Natural killer cell treated with Interleukin-12 subunit alpha and Interleukin-12 subunit beta and Interleukin-15 and Interleukin-18, amount 100 ng/mL, for 72 hours (primary cell): ENCODE measurements around the gene CBLN3. TPM values are rescaled to one million over a fixed set of nuclear protein-coding genes. Genes with fewer than 3 reads are reported as not detected.
A peak's percentile ranks its signal among the peaks of the same experiment; 100 is the strongest.
"Not testable (repeated sequence)": the region's sequence is repeated elsewhere in the genome, so short reads cannot be mapped to it uniquely, and the experiment has no call there.

Experiments
- ATAC-seq, 2 donors: fragments of 150-1000 bp; cut with Tn5 transposase in 1 of 2; sonication (Bioruptor Pico), chemical (Tn5 transposase) in 1 of 2; 2 replicates each; pipeline ENCODE4 v1.10.0; 2021
- DNase-seq: peaks from one replicate; pipeline ENCODE4 v3.0.0; 2022; ENCODE audit warnings: low spot score
- H3K27ac Mint-ChIP-seq, 2 donors: 1 replicate in 1 of 2; 2 replicates in 1 of 2; pipeline ENCODE4 v1.8.0; 2022; ENCODE audit warnings: mixed read lengths in 2 of 2, mild to moderate bottlenecking in 1 of 2, moderate library complexity in 1 of 2
- H3K27me3 Mint-ChIP-seq, 2 donors: 1 replicate in 1 of 2; 2 replicates in 1 of 2; pipeline ENCODE4 v1.8.0; 2022; ENCODE audit warnings: mixed read lengths in 2 of 2
- H3K36me3 Mint-ChIP-seq: one replicate; pipeline ENCODE4 v1.8.0; 2022; ENCODE audit warnings: mixed read lengths
- H3K4me1 Mint-ChIP-seq, 2 donors: 1 replicate in 1 of 2; 2 replicates in 1 of 2; pipeline ENCODE4 v1.8.0; 2022; ENCODE audit warnings: low read depth in 2 of 2, mixed read lengths in 2 of 2, mild to moderate bottlenecking in 1 of 2
- H3K4me3 Mint-ChIP-seq: one replicate; pipeline ENCODE4 v1.8.0; 2022; ENCODE audit warnings: mixed read lengths
- H3K9me3 Mint-ChIP-seq: 2 replicates; pipeline ENCODE4 v1.8.0; 2022; ENCODE audit warnings: mixed read lengths
- total RNA-seq, 2 donors: library from RNA; stranded (reverse); gene quantifications; one replicate each; pipeline ENCODE4 v1.2.3, GENCODE V29; 2022

CBLN3 gene
- total RNA-seq, 2 donors from 2014 or later: 5.3 to 10.9 TPM

- Mint-ChIP-seq H3K27ac (no peak overlapping the region), H3K4me1 (peaks cover 5 to 7% of the 10 kb centered on the region in 2 donors), H3K27me3 (peaks cover 13 to 19% of the 10 kb centered on the region in 2 donors), H3K4me3 (no peak overlapping the region), H3K9me3 (no peaks in the 10 kb centered on the region), H3K36me3 (no peaks in the 10 kb centered on the region)
- ATAC-seq (no peak), DNase-seq (no peak)
Observed at GRCh38 chr14:24398293-24398652, 31.2 kb downstream of the CBLN3 start.

- peaks cover 8 to 14% of the 10 kb centered on the region in 2 donors for H3K27me3 Mint-ChIP-seq
- H3K36me3 Mint-ChIP-seq: no peaks in the 10 kb centered on the region
- peaks cover 5 to 7% of the 10 kb centered on the region in 2 donors for H3K4me1 Mint-ChIP-seq
- H3K4me3 Mint-ChIP-seq: peak overlapping the region; percentile 19
- H3K27ac Mint-ChIP-seq: no peak overlapping the region
- no peak for ATAC-seq
- DNase-seq: no peak
- H3K9me3 Mint-ChIP-seq: no peaks in the 10 kb centered on the region
Observed at GRCh38 chr14:24397639-24398292, 31.7 kb downstream of the CBLN3 start.

- peaks cover 5 to 7% of the 10 kb centered on the region in 2 donors for H3K4me1 Mint-ChIP-seq
Observed at GRCh38 chr14:24395609-24396582, 33.6 kb downstream of the CBLN3 start.

GRCh38 chr14:24394275-24394674 is 35.2 kb downstream of the CBLN3 start:
- ATAC-seq: no peak
- H3K9me3 Mint-ChIP-seq: no peaks in the 10 kb centered on the region
- no peak for DNase-seq
- H3K4me1 Mint-ChIP-seq: peaks cover 4 to 5% of the 10 kb centered on the region in 2 donors
- peaks cover 3 to 15% of the 10 kb centered on the region in 2 donors for H3K27me3 Mint-ChIP-seq
- no peaks in the 10 kb centered on the region for H3K36me3 Mint-ChIP-seq
- no peak overlapping the region for H3K27ac Mint-ChIP-seq
- H3K4me3 Mint-ChIP-seq: no peak overlapping the region

More at GRCh38 chr14:24395609-24396582, 33.6 kb downstream of the CBLN3 start:
- H3K36me3 Mint-ChIP-seq: no peaks in the 10 kb centered on the region
- DNase-seq: no peak
- no peak overlapping the region for H3K4me3 Mint-ChIP-seq
- no peaks in the 10 kb centered on the region for H3K9me3 Mint-ChIP-seq
- H3K27ac Mint-ChIP-seq: no peak overlapping the region
- ATAC-seq: no peak
- H3K27me3 Mint-ChIP-seq: peaks cover 8 to 9% of the 10 kb centered on the region in 2 donors

- H3K4me3 Mint-ChIP-seq: no peak overlapping the region
- H3K27ac Mint-ChIP-seq: no peak overlapping the region
- ATAC-seq (no peak), DNase-seq (no peak)
- H3K36me3 Mint-ChIP-seq: no peaks in the 10 kb centered on the region
- peaks cover 4 to 5% of the 10 kb centered on the region in 2 donors for H3K4me1 Mint-ChIP-seq
- peaks cover 6 to 32% of the 10 kb centered on the region in 2 donors for H3K27me3 Mint-ChIP-seq
- H3K9me3 Mint-ChIP-seq: no peaks in the 10 kb centered on the region
Observed at GRCh38 chr14:24392325-24393091, 37.0 kb downstream of the CBLN3 start.

- ATAC-seq (no peak), DNase-seq (no peak)
- H3K36me3 Mint-ChIP-seq: no peaks in the 10 kb centered on the region
- H3K9me3 Mint-ChIP-seq: no peaks in the 10 kb centered on the region
- H3K27me3 Mint-ChIP-seq: peaks cover 6 to 32% of the 10 kb centered on the region in 2 donors
- no peak overlapping the region for H3K27ac Mint-ChIP-seq
- H3K4me1 Mint-ChIP-seq: peaks cover 2 to 3% of the 10 kb centered on the region in 2 donors
- H3K4me3 Mint-ChIP-seq: no peak overlapping the region
Observed at GRCh38 chr14:24390701-24391468, 38.6 kb downstream of the CBLN3 start.

- no peak for DNase-seq
- no peak overlapping the region for H3K27ac Mint-ChIP-seq
- H3K36me3 Mint-ChIP-seq: no peaks in the 10 kb centered on the region
- ATAC-seq: no peak
- H3K4me3 Mint-ChIP-seq: no peak overlapping the region
- H3K4me1 Mint-ChIP-seq: no peaks in the 10 kb centered on the region
- peaks cover 9 to 47% of the 10 kb centered on the region in 2 donors for H3K27me3 Mint-ChIP-seq
- H3K9me3 Mint-ChIP-seq: no peaks in the 10 kb centered on the region
Observed at GRCh38 chr14:24389226-24389848, 40.1 kb downstream of the CBLN3 start.

DNA sequence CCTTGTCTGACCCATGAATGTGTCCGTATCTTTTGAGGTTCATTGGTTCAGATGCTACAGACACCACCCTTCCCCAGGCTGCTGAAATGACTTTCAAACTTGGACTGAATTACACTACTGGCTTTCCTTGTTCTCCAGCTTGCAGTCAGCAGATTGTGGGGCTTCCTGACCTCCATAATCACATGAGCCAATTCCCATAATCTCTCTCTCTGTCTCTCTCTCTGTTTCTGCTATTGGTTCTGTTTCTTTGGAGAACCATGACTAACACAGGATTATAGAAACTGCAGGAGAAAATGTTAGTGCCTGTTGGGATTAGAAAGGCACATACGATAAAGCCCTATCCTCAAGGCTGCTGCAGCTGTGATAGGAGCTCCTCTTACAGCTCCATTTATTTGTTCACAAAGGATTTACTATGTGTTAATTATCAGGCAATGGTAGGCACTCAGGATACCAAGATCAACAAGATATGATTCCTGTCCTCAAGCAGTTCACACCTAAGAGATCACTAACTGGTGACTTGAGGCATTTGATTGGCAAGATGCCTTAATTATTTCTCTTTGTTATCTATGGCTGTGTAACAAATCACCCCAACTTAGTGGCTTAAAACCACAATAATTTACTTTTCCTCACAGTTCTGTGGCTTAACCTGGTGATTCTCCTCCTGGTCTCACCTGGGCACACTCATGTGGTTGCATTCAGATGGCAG is 40.8 kb downstream of the CBLN3 start:
- no peaks in the 10 kb centered on the region for H3K36me3 Mint-ChIP-seq
- H3K27ac Mint-ChIP-seq: no peak overlapping the region
- H3K4me1 Mint-ChIP-seq: no peaks in the 10 kb centered on the region
- ATAC-seq (no peak), DNase-seq (no peak)
- no peaks in the 10 kb centered on the region for H3K9me3 Mint-ChIP-seq
- H3K4me3 Mint-ChIP-seq: no peak overlapping the region
- H3K27me3 Mint-ChIP-seq: peaks cover 14 to 54% of the 10 kb centered on the region in 2 donors

DNA sequence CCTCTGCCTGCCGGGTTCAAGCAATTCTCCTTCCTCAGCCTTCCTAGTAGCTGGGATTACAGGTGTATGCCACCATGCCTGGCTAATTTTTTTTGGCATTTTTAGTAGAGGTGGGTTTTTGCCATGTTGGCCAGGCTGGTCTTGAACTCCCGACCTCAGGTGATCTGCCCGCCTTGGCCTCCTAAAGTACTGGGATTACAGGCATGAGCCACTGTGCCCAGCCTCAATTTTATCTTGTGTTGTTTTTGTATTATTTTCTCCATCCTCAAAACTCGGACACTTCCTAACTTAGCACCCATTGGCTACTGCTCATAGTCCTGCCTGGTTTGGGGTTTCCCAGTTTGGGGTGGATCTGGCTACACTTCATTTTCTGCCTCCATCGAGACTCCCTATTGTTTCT is 41.9 kb downstream of the CBLN3 start:
- H3K4me3 Mint-ChIP-seq, ATAC-seq: not testable (repeated sequence)

GRCh38 chr14:24387009-24387345 is 42.5 kb downstream of the CBLN3 start:
- no peak for DNase-seq
- Mint-ChIP-seq H3K4me3 (no peak overlapping the region), H3K27me3 (peaks cover 11 to 48% of the 10 kb centered on the region in 2 donors), H3K9me3 (no peaks in the 10 kb centered on the region), H3K27ac (no peak overlapping the region), H3K4me1 (no peaks in the 10 kb centered on the region), H3K36me3 (no peaks in the 10 kb centered on the region)
- no peak for ATAC-seq

More for the DNA sequence above, 41.9 kb downstream of the CBLN3 start:
- peaks cover 14 to 54% of the 10 kb centered on the region in 2 donors for H3K27me3 Mint-ChIP-seq
- not testable (repeated sequence) for H3K9me3 Mint-ChIP-seq, H3K36me3 Mint-ChIP-seq, H3K4me1 Mint-ChIP-seq, H3K27ac Mint-ChIP-seq, DNase-seq

- Mint-ChIP-seq H3K27me3 (peaks cover 11 to 46% of the 10 kb centered on the region in 2 donors), H3K9me3 (no peaks in the 10 kb centered on the region), H3K27ac (no peak overlapping the region), H3K4me1 (no peaks in the 10 kb centered on the region), H3K4me3 (no peak overlapping the region), H3K36me3 (no peaks in the 10 kb centered on the region)
- ATAC-seq: no peak
- no peak for DNase-seq
Observed at GRCh38 chr14:24385524-24385923, 43.9 kb downstream of the CBLN3 start.

DNA sequence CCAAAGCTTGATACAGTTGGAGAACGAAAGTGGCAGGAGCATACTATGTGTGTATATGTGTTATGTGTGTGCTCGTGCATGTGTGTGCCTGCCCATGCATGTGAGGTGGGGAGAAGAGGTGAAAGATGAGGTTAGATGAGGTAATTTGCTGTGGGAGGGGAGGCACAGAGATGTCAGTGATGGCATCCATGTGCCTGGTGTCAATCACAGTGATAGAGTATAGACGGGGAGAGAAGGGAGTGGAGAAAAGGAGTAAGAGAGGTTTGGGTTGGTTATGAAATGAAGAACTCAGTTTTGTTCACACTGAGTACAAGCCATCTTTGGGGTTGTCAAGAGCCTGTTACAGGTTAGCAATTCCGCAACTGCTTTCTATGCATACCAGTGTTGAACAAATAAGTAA is 45.3 kb downstream of the CBLN3 start:
- Mint-ChIP-seq H3K4me3 (no peak overlapping the region), H3K36me3 (no peaks in the 10 kb centered on the region), H3K27me3 (peaks cover 11 to 40% of the 10 kb centered on the region in 2 donors), H3K4me1 (no peaks in the 10 kb centered on the region), H3K27ac (no peak overlapping the region), H3K9me3 (no peaks in the 10 kb centered on the region)
- ATAC-seq (no peak), DNase-seq (no peak)
